Tibial artery (tissue), 4 donors: ENCODE measurements around the gene CDC42.
A peak's percentile ranks its signal among the peaks of the same experiment; 100 is the strongest.

Experiments
- DNase-seq, 2 donors: peaks; one replicate each; pipeline ENCODE4 v3.0.0-alpha.2; 2019
- H3K27ac ChIP-seq, 2 donors: fragments of 200-600 bp; sonication (generic) in 1 of 2; 1 replicate in 1 of 2; 2 replicates in 1 of 2; pipeline ENCODE4 v1.5.1; 2018 to 2019; ENCODE audit warnings: mild to moderate bottlenecking in 1 of 2
- H3K27me3 ChIP-seq, 2 donors: fragments of 200-600 bp; sonication (generic) in 1 of 2; one replicate each; pipeline versions ENCODE4 v1.5.1 to v1.6.0; 2016 to 2019
- H3K36me3 ChIP-seq, 3 donors: fragments of 200-600 bp; sonication (generic) in 2 of 3; one replicate each; pipeline ENCODE4 v1.5.1; 2016 to 2019; ENCODE audit warnings: mild to moderate bottlenecking in 2 of 3
- H3K4me1 ChIP-seq, 4 donors: fragments of 200-600 bp; sonication (generic) in 2 of 4; 1 replicate in 3 of 4; 2 replicates in 1 of 4; pipeline ENCODE4 v1.5.1; 2016 to 2019
- H3K4me3 ChIP-seq, 2 donors: fragments of 200-600 bp; sonication (generic) in 1 of 2; 1 replicate in 1 of 2; 2 replicates in 1 of 2; pipeline ENCODE4 v1.5.1; 2018 to 2019; ENCODE audit warnings: mild to moderate bottlenecking in 2 of 2
- H3K9me3 ChIP-seq, 3 donors: fragments of 200-600 bp; sonication (generic) in 1 of 3; one replicate each; pipeline ENCODE4 v1.5.1; 2016 to 2019
- intact Hi-C: fragments of 100-400 bp; cut with DNase I; formaldehyde crosslinking; loops from one replicate; pipeline ENCODE4 v1.15.0; 2023; ENCODE audit warnings: low total_unique reads
- TF ChIP-seq, protein P1 (sequence below), 2 experiments: fragments of 200-600 bp in 1 of 2; fragments of 450-650 bp in 1 of 2; IDR thresholded peaks; one replicate each; pipeline ENCODE4 v1.5.1; 2017 to 2019; ENCODE audit warnings: antibody characterized with exemption in 2 of 2, mild to moderate bottlenecking in 1 of 2, moderate library complexity in 1 of 2

The CDC42 gene

DNA sequence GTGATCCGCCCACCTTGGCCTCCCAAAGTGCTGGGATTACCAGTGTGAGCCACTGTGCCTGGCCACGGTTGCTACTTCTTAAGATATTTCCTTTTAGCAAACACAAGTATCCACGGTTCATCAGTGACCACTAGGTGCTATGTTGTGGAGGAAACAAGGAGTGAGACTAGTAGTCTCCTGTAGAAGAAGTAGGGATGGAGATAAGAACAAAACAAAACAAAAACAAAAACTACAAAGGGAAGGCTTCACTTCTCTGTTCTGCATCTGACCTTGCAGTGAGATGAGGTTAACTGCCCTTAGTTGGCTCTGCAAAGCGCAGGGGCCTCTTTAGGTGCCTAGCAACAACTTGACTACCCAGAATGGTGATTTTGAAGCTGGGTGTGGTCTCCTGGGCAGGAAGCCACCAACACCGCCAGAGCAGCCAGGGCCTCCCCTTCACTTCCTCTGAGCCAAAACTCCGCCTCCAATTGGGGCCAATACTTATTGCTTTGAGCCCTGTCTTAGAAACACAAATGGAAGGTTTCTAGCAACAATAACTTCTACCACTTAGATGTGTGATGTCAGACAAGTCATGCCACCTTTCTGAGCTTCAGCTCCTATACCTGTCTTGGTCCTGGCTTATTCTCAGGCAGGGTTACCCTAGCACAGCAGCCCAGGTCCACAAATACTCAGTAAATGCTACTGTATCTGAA, 12.8 kb upstream of the CDC42 start:
- Histone ChIP-seq H3K36me3 (no peaks in the 10 kb centered on the region), H3K9me3 (no peaks in the 10 kb centered on the region), H3K27ac (no peak overlapping the region), H3K27me3 (peaks cover 0 to 5% of the 10 kb centered on the region in 2 donors), H3K4me1 (no peaks in the 10 kb centered on the region), H3K4me3 (no peak overlapping the region)
- intact Hi-C loops: no loop called here
- DNase-seq: peak in 1 of 2 donors; percentile 43
- TF ChIP-seq, protein P1, sequence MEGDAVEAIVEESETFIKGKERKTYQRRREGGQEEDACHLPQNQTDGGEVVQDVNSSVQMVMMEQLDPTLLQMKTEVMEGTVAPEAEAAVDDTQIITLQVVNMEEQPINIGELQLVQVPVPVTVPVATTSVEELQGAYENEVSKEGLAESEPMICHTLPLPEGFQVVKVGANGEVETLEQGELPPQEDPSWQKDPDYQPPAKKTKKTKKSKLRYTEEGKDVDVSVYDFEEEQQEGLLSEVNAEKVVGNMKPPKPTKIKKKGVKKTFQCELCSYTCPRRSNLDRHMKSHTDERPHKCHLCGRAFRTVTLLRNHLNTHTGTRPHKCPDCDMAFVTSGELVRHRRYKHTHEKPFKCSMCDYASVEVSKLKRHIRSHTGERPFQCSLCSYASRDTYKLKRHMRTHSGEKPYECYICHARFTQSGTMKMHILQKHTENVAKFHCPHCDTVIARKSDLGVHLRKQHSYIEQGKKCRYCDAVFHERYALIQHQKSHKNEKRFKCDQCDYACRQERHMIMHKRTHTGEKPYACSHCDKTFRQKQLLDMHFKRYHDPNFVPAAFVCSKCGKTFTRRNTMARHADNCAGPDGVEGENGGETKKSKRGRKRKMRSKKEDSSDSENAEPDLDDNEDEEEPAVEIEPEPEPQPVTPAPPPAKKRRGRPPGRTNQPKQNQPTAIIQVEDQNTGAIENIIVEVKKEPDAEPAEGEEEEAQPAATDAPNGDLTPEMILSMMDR (IDR thresholded peaks at IDR 0.05): no peak

DNA sequence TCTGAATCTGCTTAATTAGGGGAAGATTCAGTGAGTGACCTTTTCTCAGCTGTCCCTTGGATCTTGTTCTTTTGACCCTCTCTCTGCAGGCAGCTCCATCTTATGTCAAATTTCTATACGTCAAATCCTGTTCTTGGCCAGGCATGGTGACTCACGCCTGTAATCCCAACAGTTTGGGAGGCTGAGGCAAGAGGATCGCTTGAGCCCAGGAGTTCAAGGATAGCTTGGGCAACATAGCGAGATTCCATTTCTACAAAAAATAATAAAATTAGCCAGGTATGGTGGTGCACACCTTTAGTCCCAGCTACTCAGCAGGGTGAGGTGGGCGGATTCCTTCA, 12.3 kb upstream of the CDC42 start:
- intact Hi-C loops: no loop called here
- H3K27me3 ChIP-seq: peaks cover 0 to 5% of the 10 kb centered on the region in 2 donors
- no peak overlapping the region for H3K4me3 ChIP-seq
- DNase-seq: no peak
- TF ChIP-seq, protein P1 (IDR thresholded peaks at IDR 0.05): no peak
- no peaks in the 10 kb centered on the region for H3K9me3 ChIP-seq
- no peaks in the 10 kb centered on the region for H3K4me1 ChIP-seq
- no peak overlapping the region for H3K27ac ChIP-seq
- no peaks in the 10 kb centered on the region for H3K36me3 ChIP-seq

DNA sequence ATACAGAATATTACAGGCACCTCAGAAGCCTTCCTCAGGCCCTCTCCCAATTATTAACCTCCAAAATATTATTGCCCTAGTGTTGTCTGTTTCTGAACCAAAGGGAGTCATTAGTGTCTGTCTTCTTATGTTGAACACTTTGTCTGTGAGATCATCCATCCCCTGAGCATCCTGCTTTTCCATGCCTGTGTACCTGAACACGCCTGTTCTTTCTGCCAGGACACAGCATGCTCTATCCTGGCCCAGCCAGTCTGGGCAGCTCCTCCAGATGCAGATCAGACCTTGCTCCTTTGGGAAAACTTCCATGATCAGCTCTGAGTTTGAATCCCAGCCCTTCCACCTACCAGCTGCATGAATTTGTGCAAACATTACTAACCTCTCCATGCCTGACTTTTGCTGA, 11.0 kb upstream of the CDC42 start:
- Histone ChIP-seq H3K27me3 (peaks cover 0 to 5% of the 10 kb centered on the region in 2 donors), H3K4me1 (no peaks in the 10 kb centered on the region), H3K36me3 (no peaks in the 10 kb centered on the region), H3K4me3 (no peak overlapping the region), H3K27ac (no peak overlapping the region), H3K9me3 (no peaks in the 10 kb centered on the region)
- intact Hi-C loops: no loop called here
- no peak for DNase-seq
- TF ChIP-seq, protein P1 (IDR thresholded peaks at IDR 0.05): no peak

DNA sequence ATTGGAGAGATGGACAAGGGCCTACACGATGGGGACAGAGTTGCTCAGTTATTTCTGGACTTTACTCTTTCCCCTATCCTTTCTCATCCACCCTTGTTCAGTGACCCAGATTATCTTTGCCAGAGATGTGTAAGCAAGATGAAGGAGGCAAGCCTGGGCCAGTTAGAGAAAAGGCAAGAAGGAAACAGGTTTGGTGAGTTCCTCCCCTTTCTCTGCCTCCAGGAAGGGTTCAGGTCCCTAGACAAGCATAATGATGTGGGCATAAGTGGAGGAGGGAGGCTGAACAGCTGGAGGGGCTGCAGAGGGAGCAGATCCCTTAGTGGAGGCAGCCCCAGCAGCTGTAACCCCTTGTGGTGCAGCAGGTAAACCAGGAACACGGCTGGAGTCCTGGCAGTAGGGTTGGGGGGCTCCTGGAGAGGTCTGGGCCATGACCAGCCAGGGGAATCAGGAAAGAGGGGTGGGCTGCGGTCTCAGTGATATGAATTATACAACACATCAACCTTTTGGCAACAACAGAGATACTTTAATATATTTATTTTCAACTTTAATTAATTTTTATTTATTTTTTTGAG, 9.2 kb upstream of the CDC42 start:
- Histone ChIP-seq H3K27ac (no peak overlapping the region), H3K27me3 (peaks cover 0 to 5% of the 10 kb centered on the region in 2 donors), H3K4me3 (no peak overlapping the region), H3K9me3 (no peaks in the 10 kb centered on the region), H3K4me1 (no peaks in the 10 kb centered on the region), H3K36me3 (no peaks in the 10 kb centered on the region)
- intact Hi-C loops: no loop called here
- TF ChIP-seq, protein P1 (IDR thresholded peaks at IDR 0.05): no peak
- DNase-seq: peak in 1 of 2 donors; percentile 38

DNA sequence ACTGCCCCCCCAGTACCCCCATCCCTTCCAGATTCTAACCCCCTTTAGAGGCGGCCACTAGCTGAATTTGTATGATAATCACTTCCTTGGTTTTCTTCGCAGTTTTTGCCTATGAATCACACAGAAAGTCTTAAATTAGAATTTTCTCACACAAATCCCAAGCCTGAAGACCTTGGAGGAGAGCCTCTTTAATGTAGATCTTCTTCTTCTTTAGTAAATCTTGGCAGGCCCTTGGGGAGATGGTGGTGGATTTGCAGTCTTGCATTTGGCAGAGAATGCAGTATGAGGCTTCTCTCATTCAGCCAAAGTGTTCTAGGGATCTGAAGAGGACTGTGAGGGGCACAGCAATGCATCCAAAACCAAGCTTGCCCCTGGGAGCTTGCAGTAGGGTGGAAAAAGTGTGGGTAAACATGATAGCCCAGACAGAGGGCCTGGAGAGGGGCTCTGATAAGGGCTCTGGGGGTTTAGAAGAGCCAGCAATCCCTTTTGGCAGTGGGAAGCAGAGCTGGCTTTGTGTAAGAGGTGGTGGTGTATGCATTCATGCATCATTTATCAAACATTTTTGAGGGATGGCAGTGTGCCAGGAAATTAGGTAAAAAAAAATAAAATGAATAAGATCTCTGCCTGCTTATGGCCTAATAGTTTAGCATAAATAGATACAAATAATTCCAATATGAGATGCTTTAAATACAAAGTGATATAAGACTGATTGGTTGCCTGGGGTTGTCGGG, 7.7 kb upstream of the CDC42 start:
- Histone ChIP-seq H3K4me1 (no peaks in the 10 kb centered on the region), H3K4me3 (no peak overlapping the region), H3K36me3 (no peaks in the 10 kb centered on the region), H3K27ac (no peak overlapping the region), H3K9me3 (no peaks in the 10 kb centered on the region), H3K27me3 (peaks cover 0 to 5% of the 10 kb centered on the region in 2 donors)
- DNase-seq: no peak
- intact Hi-C loops: no loop called here
- TF ChIP-seq, protein P1 (IDR thresholded peaks at IDR 0.05): no peak
